Glomerular visceral epithelial cell (primary cell): Measurements from ENCODE around the gene ARHGAP26.
"Not testable (repeated sequence)": the region's sequence is repeated elsewhere in the genome, so short reads cannot be mapped to it uniquely, and the experiment has no call there.

Experiments used
- DNase-seq: peaks from one replicate; pipeline ENCODE4 v3.0.0-alpha.2; 2016; ENCODE audit errors: extremely low spot score

Gene ARHGAP26

GRCh38 chr5:143117821-143118220 is 347.6 kb downstream of the ARHGAP26 start:
- no peak for DNase-seq

- DNase-seq: no peak
Observed at GRCh38 chr5:143118222-143118621, 348.0 kb downstream of the ARHGAP26 start.

GRCh38 chr5:143118818-143119217 is 348.6 kb downstream of the ARHGAP26 start:
- not testable (repeated sequence) for DNase-seq

GRCh38 chr5:143119291-143119769 is 349.2 kb downstream of the ARHGAP26 start:
- DNase-seq: no peak

- no peak for DNase-seq
Observed at GRCh38 chr5:143119881-143120341, 349.7 kb downstream of the ARHGAP26 start.

- no peak for DNase-seq
Observed at GRCh38 chr5:143120460-143121134, 350.4 kb downstream of the ARHGAP26 start.

GRCh38 chr5:143121135-143121475 is 350.9 kb downstream of the ARHGAP26 start:
- no peak for DNase-seq

GRCh38 chr5:143124593-143124992 is 354.4 kb downstream of the ARHGAP26 start:
- DNase-seq: no peak

GRCh38 chr5:143126174-143127019 is 356.2 kb downstream of the ARHGAP26 start:
- DNase-seq: no peak

- no peak for DNase-seq
Observed at GRCh38 chr5:143128412-143129071, 358.4 kb downstream of the ARHGAP26 start.

GRCh38 chr5:143129203-143129602 is 359.0 kb downstream of the ARHGAP26 start:
- DNase-seq: no peak

- DNase-seq: no peak
Observed at GRCh38 chr5:143129910-143130612, 359.9 kb downstream of the ARHGAP26 start.

GRCh38 chr5:143130613-143131305 is 360.6 kb downstream of the ARHGAP26 start:
- no peak for DNase-seq

GRCh38 chr5:143131972-143132371 is 361.8 kb downstream of the ARHGAP26 start:
- no peak for DNase-seq

- no peak for DNase-seq
Observed at GRCh38 chr5:143132739-143133138, 362.6 kb downstream of the ARHGAP26 start.

- DNase-seq: no peak
Observed at GRCh38 chr5:143133721-143134120, 363.5 kb downstream of the ARHGAP26 start.

- no peak for DNase-seq
Observed at GRCh38 chr5:143134269-143134668, 364.1 kb downstream of the ARHGAP26 start.

- DNase-seq: no peak
Observed at GRCh38 chr5:143134900-143135299, 364.7 kb downstream of the ARHGAP26 start.

- no peak for DNase-seq
Observed at GRCh38 chr5:143135832-143136551, 365.8 kb downstream of the ARHGAP26 start.

GRCh38 chr5:143138839-143139238 is 368.7 kb downstream of the ARHGAP26 start:
- DNase-seq: no peak
